ENCODE data around the gene KIF16B. TPM values are rescaled to one million over a fixed set of nuclear protein-coding genes. Genes with fewer than 3 reads are reported as not detected.

KIF16B gene
- total RNA-seq, 1 experiment from 2014 or later = 7.6 TPM

- TF ChIP-seq ZNF532 (CRISPR knock-in tag; IDR thresholded peaks at IDR 0.05; ENCODE audit: borderline replicate concordance) (no peak), ZNF317 (CRISPR knock-in tag; IDR thresholded peaks at IDR 0.05; ENCODE audit: borderline replicate concordance, low read depth) (no peak), ZNF512 (CRISPR knock-in tag; IDR thresholded peaks at IDR 0.05; ENCODE audit: borderline replicate concordance) (no peak)
Measured at GRCh38 chr20:16576219-16576618, 3.0 kb upstream of the KIF16B start (continued).

GRCh38 chr20:16575390-16576140, 2.3 kb upstream of the KIF16B start:
- Mint-ChIP-seq H3K4me3 (peak overlapping the region; percentile 84), H3K36me3 (no peaks in the 10 kb centered on the region), H3K9me3 (no peaks in the 10 kb centered on the region), H3K4me1 (peaks cover 43% of the 10 kb centered on the region), H3K27me3 (ENCODE audit: low read depth) (no peaks in the 10 kb centered on the region), H3K27ac (peak overlapping the region; percentile 75)
- ChIA-PET CTCF (interaction anchor here (1.1 to 1.2 kb wide), 4 partner anchors 41 to 226 kb away, joined by 3 to 5 read pairs (median 3); no protein-coding TSS in a partner anchor), POLR2A (no interaction called here)
- ATAC-seq (no peak), DNase-seq (ENCODE audit: low spot score) (no peak)
- TF ChIP-seq ESRRA (CRISPR knock-in tag; IDR thresholded peaks at IDR 0.05; ENCODE audit: borderline replicate concordance) = no peak
- no peak for TF ChIP-seq PRDM15 (CRISPR knock-in tag; IDR thresholded peaks at IDR 0.05)
- TF ChIP-seq ZMAT4 (CRISPR knock-in tag; IDR thresholded peaks at IDR 0.05) = no peak
- no peak for TF ChIP-seq OVOL2 (CRISPR knock-in tag; IDR thresholded peaks at IDR 0.05; ENCODE audit: borderline replicate concordance)
- no peak for TF ChIP-seq ZNF138 (CRISPR knock-in tag; conservative IDR thresholded peaks at IDR 0.05)
- no peak for TF ChIP-seq ZBTB43 (CRISPR knock-in tag; IDR thresholded peaks at IDR 0.05)
- TF ChIP-seq MXD4 (CRISPR knock-in tag; IDR thresholded peaks at IDR 0.05; ENCODE audit: borderline replicate concordance) = no peak
- no peak for TF ChIP-seq ERG (CRISPR knock-in tag; IDR thresholded peaks at IDR 0.05)
- TF ChIP-seq RORB (CRISPR knock-in tag; IDR thresholded peaks at IDR 0.05) = no peak
- TF ChIP-seq MLX (CRISPR knock-in tag; IDR thresholded peaks at IDR 0.05) = no peak
- TF ChIP-seq HMGXB4 (CRISPR knock-in tag; IDR thresholded peaks at IDR 0.05) = no peak
- TF ChIP-seq ATF2 (CRISPR knock-in tag; IDR thresholded peaks at IDR 0.05; ENCODE audit: borderline replicate concordance, low read depth) = no peak
- no peak for TF ChIP-seq ZNF219 (CRISPR knock-in tag; IDR thresholded peaks at IDR 0.05; ENCODE audit: borderline replicate concordance)

Measured in WTC11 (cell line).